ENCODE results near the gene CPED1.
"Not testable (repeated sequence)": the region's sequence is repeated elsewhere in the genome, so short reads cannot be mapped to it uniquely, and the experiment has no call there.

Gene CPED1

GRCh38 chr7:120998996-120999565, 10.6 kb downstream of the CPED1 start:
- H3K27ac Mint-ChIP-seq = no peak overlapping the region

GRCh38 chr7:121000081-121000983, 11.8 kb downstream of the CPED1 start:
- Mint-ChIP-seq H3K4me1 (peaks cover 19% of the 10 kb centered on the region), H3K36me3 (no peaks in the 10 kb centered on the region), H3K4me3 (no peak overlapping the region), H3K9me3 (no peaks in the 10 kb centered on the region), H3K27ac (no peak overlapping the region), H3K27me3 (peaks cover 27% of the 10 kb centered on the region)
- ATAC-seq = no peak

More at GRCh38 chr7:120998996-120999565, 10.6 kb downstream of the CPED1 start:
- H3K9me3 Mint-ChIP-seq = no peaks in the 10 kb centered on the region
- no peak for ATAC-seq
- H3K36me3 Mint-ChIP-seq = no peaks in the 10 kb centered on the region
- no peak overlapping the region for H3K4me3 Mint-ChIP-seq
- H3K4me1 Mint-ChIP-seq = peaks cover 24% of the 10 kb centered on the region
- peaks cover 32% of the 10 kb centered on the region for H3K27me3 Mint-ChIP-seq

DNA sequence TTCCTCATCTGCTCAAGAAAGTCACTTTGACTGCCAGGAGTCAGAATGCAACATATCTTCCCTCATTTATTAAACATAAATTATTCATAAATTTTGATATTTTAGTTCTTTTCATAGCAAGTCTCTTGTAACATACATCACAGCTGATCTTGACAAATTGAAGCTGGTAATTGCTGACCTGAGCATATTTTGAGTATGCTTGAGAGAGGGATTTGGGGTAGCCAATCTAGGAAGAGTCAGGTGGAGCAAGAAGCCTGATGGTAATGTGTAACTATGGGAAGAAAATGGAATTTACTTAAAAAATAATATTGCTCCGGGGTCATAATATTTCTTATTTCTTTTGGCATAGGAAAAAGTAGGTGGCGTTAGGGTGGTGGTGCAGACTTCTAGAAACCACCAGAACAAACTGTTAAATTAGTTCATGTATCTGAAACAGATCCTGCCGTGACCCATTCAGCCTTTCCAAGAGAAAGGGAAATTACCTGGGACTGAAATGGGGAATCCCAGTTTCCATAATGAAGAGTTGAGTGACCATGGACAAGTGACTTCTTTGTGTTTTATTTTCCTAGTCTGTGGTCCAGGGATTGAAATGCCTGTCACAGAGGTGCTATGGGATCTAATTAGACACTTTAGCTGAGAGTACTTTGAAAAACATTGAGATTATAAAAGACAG, 12.9 kb downstream of the CPED1 start:
- no peak overlapping the region for H3K4me3 Mint-ChIP-seq
- ATAC-seq = no peak
- H3K27ac Mint-ChIP-seq = no peak overlapping the region
- no peaks in the 10 kb centered on the region for H3K9me3 Mint-ChIP-seq
- H3K4me1 Mint-ChIP-seq = peaks cover 8% of the 10 kb centered on the region
- no peaks in the 10 kb centered on the region for H3K36me3 Mint-ChIP-seq
- H3K27me3 Mint-ChIP-seq = peaks cover 25% of the 10 kb centered on the region

GRCh38 chr7:121002048-121002756, 13.7 kb downstream of the CPED1 start:
- no peak overlapping the region for H3K4me3 Mint-ChIP-seq
- no peaks in the 10 kb centered on the region for H3K9me3 Mint-ChIP-seq
- H3K27me3 Mint-ChIP-seq = peaks cover 32% of the 10 kb centered on the region
- H3K4me1 Mint-ChIP-seq = no peaks in the 10 kb centered on the region
- no peak for ATAC-seq
- no peak overlapping the region for H3K27ac Mint-ChIP-seq
- no peaks in the 10 kb centered on the region for H3K36me3 Mint-ChIP-seq

- Mint-ChIP-seq H3K4me1 (no peaks in the 10 kb centered on the region), H3K27me3 (peaks cover 38% of the 10 kb centered on the region), H3K9me3 (no peaks in the 10 kb centered on the region), H3K4me3 (no peak overlapping the region), H3K36me3 (no peaks in the 10 kb centered on the region), H3K27ac (no peak overlapping the region)
- no peak for ATAC-seq
These were observed 14.3 kb downstream of the CPED1 start for GRCh38 chr7:121002757-121003200.

GRCh38 chr7:121003986-121004685, 15.6 kb downstream of the CPED1 start:
- no peaks in the 10 kb centered on the region for H3K4me1 Mint-ChIP-seq
- H3K4me3 Mint-ChIP-seq = no peak overlapping the region

DNA sequence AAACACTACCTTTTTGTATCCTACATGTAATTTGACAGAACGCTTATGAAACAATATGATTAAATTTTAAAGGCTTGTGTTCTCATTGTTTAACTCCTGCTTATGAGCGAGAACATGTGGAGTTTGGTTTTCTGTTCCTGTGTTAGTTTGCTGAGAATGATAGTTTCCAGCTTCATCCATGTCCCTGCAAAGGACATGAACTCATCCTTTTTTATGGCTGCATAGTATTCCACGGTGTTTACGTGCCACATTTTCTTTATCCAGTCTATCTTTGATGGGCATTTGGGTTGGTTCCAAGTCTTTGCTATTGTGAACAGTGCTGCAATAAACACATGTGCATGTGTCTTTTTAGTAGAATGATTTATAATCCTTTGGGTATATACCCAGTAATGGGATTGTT, 16.5 kb downstream of the CPED1 start:
- H3K4me3 Mint-ChIP-seq = not testable (repeated sequence)

More at GRCh38 chr7:121003986-121004685, 15.6 kb downstream of the CPED1 start:
- Mint-ChIP-seq H3K36me3 (no peaks in the 10 kb centered on the region), H3K27ac (no peak overlapping the region), H3K27me3 (peaks cover 49% of the 10 kb centered on the region), H3K9me3 (no peaks in the 10 kb centered on the region)
- no peak for ATAC-seq

GRCh38 chr7:121005996-121006584, 17.6 kb downstream of the CPED1 start:
- no peaks in the 10 kb centered on the region for H3K9me3 Mint-ChIP-seq
- no peaks in the 10 kb centered on the region for H3K4me1 Mint-ChIP-seq
- peaks cover 53% of the 10 kb centered on the region for H3K27me3 Mint-ChIP-seq
- no peak for ATAC-seq
- H3K36me3 Mint-ChIP-seq = no peaks in the 10 kb centered on the region
- no peak overlapping the region for H3K4me3 Mint-ChIP-seq
- no peak overlapping the region for H3K27ac Mint-ChIP-seq

More for the DNA sequence above, 16.5 kb downstream of the CPED1 start:
- H3K9me3 Mint-ChIP-seq, ATAC-seq, H3K27ac Mint-ChIP-seq, H3K36me3 Mint-ChIP-seq, H3K4me1 Mint-ChIP-seq: not testable (repeated sequence)
- H3K27me3 Mint-ChIP-seq = peaks cover 53% of the 10 kb centered on the region

GRCh38 chr7:121006711-121007315, 18.3 kb downstream of the CPED1 start:
- H3K27me3 Mint-ChIP-seq = peaks cover 53% of the 10 kb centered on the region
- H3K9me3 Mint-ChIP-seq = no peaks in the 10 kb centered on the region
- H3K36me3 Mint-ChIP-seq = no peaks in the 10 kb centered on the region
- no peak overlapping the region for H3K27ac Mint-ChIP-seq
- H3K4me3 Mint-ChIP-seq = no peak overlapping the region
- no peaks in the 10 kb centered on the region for H3K4me1 Mint-ChIP-seq
- no peak for ATAC-seq

- ATAC-seq = no peak
- H3K27me3 Mint-ChIP-seq = peaks cover 44% of the 10 kb centered on the region
- no peak overlapping the region for H3K27ac Mint-ChIP-seq
- no peak overlapping the region for H3K4me3 Mint-ChIP-seq
- no peaks in the 10 kb centered on the region for H3K4me1 Mint-ChIP-seq
- no peaks in the 10 kb centered on the region for H3K9me3 Mint-ChIP-seq
- H3K36me3 Mint-ChIP-seq = no peaks in the 10 kb centered on the region
These were observed 20.3 kb downstream of the CPED1 start for GRCh38 chr7:121008816-121009215.

DNA sequence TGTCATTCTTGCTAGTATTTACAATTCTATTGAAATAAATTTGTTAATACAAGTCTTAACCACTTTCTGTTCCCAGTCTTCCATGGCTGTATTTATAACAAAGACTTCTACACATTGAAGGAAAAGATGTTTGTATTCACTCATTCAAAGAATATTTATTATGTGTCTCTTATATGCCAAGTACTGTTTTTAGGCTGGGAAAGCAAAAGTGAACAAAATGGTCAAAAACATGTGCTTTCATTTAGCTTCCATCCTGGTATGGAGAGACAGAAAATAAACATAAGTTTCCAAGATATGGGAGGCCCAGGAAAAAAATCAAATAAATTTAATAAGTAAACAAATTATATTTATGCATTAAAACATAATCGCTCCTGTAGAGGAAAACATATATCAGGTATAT, 22.9 kb downstream of the CPED1 start:
- Mint-ChIP-seq H3K27me3 (peaks cover 27% of the 10 kb centered on the region), H3K4me3 (no peak overlapping the region), H3K9me3 (no peaks in the 10 kb centered on the region), H3K4me1 (no peaks in the 10 kb centered on the region), H3K36me3 (no peaks in the 10 kb centered on the region), H3K27ac (no peak overlapping the region)
- no peak for ATAC-seq

DNA sequence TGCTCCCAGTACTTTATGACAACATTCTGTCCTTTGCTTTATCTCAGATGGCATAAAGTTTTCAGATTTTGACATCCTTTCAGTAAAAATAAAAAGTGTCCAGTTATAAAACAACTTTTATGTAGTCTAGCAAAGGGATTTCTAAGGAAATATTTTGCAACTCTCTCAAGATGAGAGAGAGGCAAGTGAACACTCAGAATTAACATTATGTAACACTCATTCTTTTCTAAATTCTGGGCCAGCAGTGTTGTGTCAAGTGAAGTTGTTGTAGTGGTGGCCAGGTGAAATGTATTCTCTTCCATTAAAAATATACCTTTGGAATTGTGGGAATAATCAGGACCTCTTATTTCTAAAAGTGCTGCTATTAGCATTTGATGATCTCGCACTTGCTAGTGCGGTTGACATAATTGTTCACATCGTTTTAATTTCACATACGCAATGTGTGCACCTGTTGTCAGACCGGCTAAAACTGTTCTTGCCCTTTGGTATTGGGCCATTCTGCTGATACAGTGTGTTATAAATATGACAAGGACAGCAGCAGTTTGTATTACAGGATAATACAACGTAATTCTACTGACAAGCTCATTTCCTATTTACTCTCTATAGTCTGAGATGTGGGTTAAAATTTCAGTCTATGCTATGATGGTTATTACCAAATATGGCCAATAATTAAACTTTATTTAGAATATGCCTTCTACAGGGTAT, 23.8 kb downstream of the CPED1 start:
- H3K4me1 Mint-ChIP-seq = no peaks in the 10 kb centered on the region
- H3K9me3 Mint-ChIP-seq = no peaks in the 10 kb centered on the region
- ATAC-seq = no peak
- H3K27ac Mint-ChIP-seq = no peak overlapping the region
- peaks cover 20% of the 10 kb centered on the region for H3K27me3 Mint-ChIP-seq
- no peaks in the 10 kb centered on the region for H3K36me3 Mint-ChIP-seq
- no peak overlapping the region for H3K4me3 Mint-ChIP-seq

- H3K9me3 Mint-ChIP-seq = no peaks in the 10 kb centered on the region
These were observed 24.4 kb downstream of the CPED1 start for GRCh38 chr7:121012919-121013318.

More at GRCh38 chr7:121012919-121013318, 24.4 kb downstream of the CPED1 start:
- no peak for ATAC-seq
- no peak overlapping the region for H3K27ac Mint-ChIP-seq
- H3K4me1 Mint-ChIP-seq = no peaks in the 10 kb centered on the region
- peaks cover 14% of the 10 kb centered on the region for H3K27me3 Mint-ChIP-seq
- H3K4me3 Mint-ChIP-seq = no peak overlapping the region
- no peaks in the 10 kb centered on the region for H3K36me3 Mint-ChIP-seq

All from stimulated activated memory B cell treated with anti-CD40 and anti-IgM and Interleukin-4, amounts not matched to agents 10 μg/mL and 1 μg/mL and 100 μg/mL, for 72 hours (primary cell).